Breast epithelium (tissue), 4 donors: ENCODE data around the gene WNT7B. TPM values are rescaled to one million over a fixed set of nuclear protein-coding genes. Genes with fewer than 3 reads are reported as not detected.

Experiments
- DNase-seq, 2 donors: peaks; one replicate each; pipeline ENCODE4 v3.0.0-alpha.2; 2019; ENCODE audit warnings: low spot score in 2 of 2
- H3K27ac ChIP-seq, 2 donors: fragments of 200-600 bp; sonication (generic) in 1 of 2; one replicate each; pipeline ENCODE4 v1.5.1; 2016 to 2019; ENCODE audit warnings: mild to moderate bottlenecking in 1 of 2
- H3K27me3 ChIP-seq, 2 donors: fragments of 200-600 bp; sonication (generic) in 1 of 2; one replicate each; pipeline versions ENCODE4 v1.5.1 to v1.6.0; 2017 to 2019; ENCODE audit warnings: control low read depth in 1 of 2, mild to moderate bottlenecking in 1 of 2
- H3K36me3 ChIP-seq: fragments of 200-600 bp; one replicate; pipeline ENCODE4 v1.5.1; 2019
- H3K4me1 ChIP-seq, 2 donors: fragments of 200-600 bp; sonication (generic); one replicate each; pipeline ENCODE4 v1.5.1; 2016 to 2019; ENCODE audit warnings: control low read depth in 1 of 2
- H3K4me3 ChIP-seq, 3 donors: fragments of 200-600 bp; sonication (generic); 1 replicate in 2 of 3; 2 replicates in 1 of 3; pipeline ENCODE4 v1.5.1; 2016 to 2019; ENCODE audit warnings: mild to moderate bottlenecking in 3 of 3, moderate library complexity in 2 of 3
- H3K9me3 ChIP-seq, 2 donors: fragments of 200-600 bp; sonication (generic) in 1 of 2; one replicate each; pipeline ENCODE4 v1.5.1; 2016 to 2019; ENCODE audit warnings: control low read depth in 1 of 2
- CTCF ChIP-seq, 3 donors: fragments of 450-650 bp; IDR thresholded peaks; one replicate each; pipeline ENCODE4 v1.5.1; 2016 to 2017; ENCODE audit warnings: antibody characterized with exemption in 3 of 3, mild to moderate bottlenecking in 3 of 3, moderate library complexity in 3 of 3
- POLR2A ChIP-seq: fragments of 450-650 bp; IDR thresholded peaks from one replicate; pipeline ENCODE4 v1.6.1; 2016; ENCODE audit warnings: antibody characterized with exemption, mild to moderate bottlenecking, moderate library complexity
- POLR2AphosphoS5 ChIP-seq, 3 donors: sonication (generic); formaldehyde crosslinking; IDR thresholded peaks; one replicate each; pipeline ENCODE4 v1.6.1; 2017; ENCODE audit warnings: antibody characterized with exemption in 3 of 3
- intact Hi-C: fragments of 100-400 bp; cut with DNase I; formaldehyde crosslinking; loops from one replicate; pipeline ENCODE4 v1.15.1; 2023; ENCODE audit warnings: low total_unique reads
- total RNA-seq, 3 donors: library from RNA; depleted of rRNA; stranded (reverse); fragments of >200 nt; gene quantifications; one replicate each; pipeline ENCODE4 v1.1.0, GENCODE V29; 2016

WNT7B gene
- total RNA-seq, 3 donors from 2014 or later, result 2.2 to 2.9 TPM; not detected in 1

GRCh38 chr22:45970705-45971407 lies 6.1 kb downstream of the WNT7B start:
- Histone ChIP-seq H3K4me3 (peak overlapping the region in 2 of 3 donors; percentile 36 to 66), H3K27ac (no peak overlapping the region), H3K27me3 (peaks cover 13 to 88% of the 10 kb centered on the region in 2 donors), H3K4me1 (peaks cover 14 to 18% of the 10 kb centered on the region in 2 donors), H3K36me3 (no peaks in the 10 kb centered on the region), H3K9me3 (no peaks in the 10 kb centered on the region)
- intact Hi-C loops, result loop anchor here (5.0 kb wide), 1 partner anchor 104 kb away; no protein-coding TSS in a partner anchor
- no peak for DNase-seq
- no peak for TF ChIP-seq POLR2A

- H3K4me3 ChIP-seq, result no peak overlapping the region
- intact Hi-C loops, result loop anchor here (5.0 kb wide), 1 partner anchor 103 kb away; no protein-coding TSS in a partner anchor
- TF ChIP-seq POLR2AphosphoS5 (IDR thresholded peaks at IDR 0.05) (no peak), POLR2A (no peak), CTCF (IDR thresholded peaks at IDR 0.05) (no peak)
- no peak for DNase-seq
- peaks cover 14 to 15% of the 10 kb centered on the region in 2 donors for H3K4me1 ChIP-seq
- H3K9me3 ChIP-seq, result no peaks in the 10 kb centered on the region
- peaks cover 9 to 88% of the 10 kb centered on the region in 2 donors for H3K27me3 ChIP-seq
- no peak overlapping the region for H3K27ac ChIP-seq
- no peaks in the 10 kb centered on the region for H3K36me3 ChIP-seq
Observed at GRCh38 chr22:45969801-45970470, 7.0 kb downstream of the WNT7B start.

GRCh38 chr22:45969414-45969799 lies 7.6 kb downstream of the WNT7B start:
- intact Hi-C loops, result no loop called here
- H3K27me3 ChIP-seq, result peaks cover 9 to 86% of the 10 kb centered on the region in 2 donors
- no peak for TF ChIP-seq POLR2A
- no peak for TF ChIP-seq CTCF (IDR thresholded peaks at IDR 0.05)
- H3K4me1 ChIP-seq, result peaks cover 14 to 15% of the 10 kb centered on the region in 2 donors
- no peak overlapping the region for H3K27ac ChIP-seq
- DNase-seq, result no peak
- no peaks in the 10 kb centered on the region for H3K36me3 ChIP-seq
- no peaks in the 10 kb centered on the region for H3K9me3 ChIP-seq
- H3K4me3 ChIP-seq, result no peak overlapping the region

GRCh38 chr22:45968751-45969413 lies 8.1 kb downstream of the WNT7B start:
- intact Hi-C loops, result no loop called here
- no peak for DNase-seq
- Histone ChIP-seq H3K4me1 (peaks cover 14 to 15% of the 10 kb centered on the region in 2 donors), H3K36me3 (no peaks in the 10 kb centered on the region), H3K27me3 (peaks cover 9 to 81% of the 10 kb centered on the region in 2 donors), H3K27ac (no peak overlapping the region), H3K4me3 (no peak overlapping the region), H3K9me3 (no peaks in the 10 kb centered on the region)
- TF ChIP-seq POLR2AphosphoS5 (IDR thresholded peaks at IDR 0.05) (no peak), CTCF (IDR thresholded peaks at IDR 0.05) (no peak), POLR2A (no peak)

- intact Hi-C loops, result no loop called here
- H3K4me3 ChIP-seq, result no peak overlapping the region
- DNase-seq, result no peak
- TF ChIP-seq POLR2A (no peak), POLR2AphosphoS5 (IDR thresholded peaks at IDR 0.05) (no peak), CTCF (IDR thresholded peaks at IDR 0.05) (no peak)
- no peaks in the 10 kb centered on the region for H3K9me3 ChIP-seq
- peaks cover 9 to 73% of the 10 kb centered on the region in 2 donors for H3K27me3 ChIP-seq
- H3K36me3 ChIP-seq, result no peaks in the 10 kb centered on the region
- H3K4me1 ChIP-seq, result peaks cover 14 to 15% of the 10 kb centered on the region in 2 donors
- H3K27ac ChIP-seq, result no peak overlapping the region
Observed at GRCh38 chr22:45968003-45968650, 8.8 kb downstream of the WNT7B start.
